Measurements from ENCODE around the gene ATP7B.
"Not testable (repeated sequence)": the region's sequence is repeated elsewhere in the genome, so short reads cannot be mapped to it uniquely, and the experiment has no call there.

The ATP7B gene

DNA sequence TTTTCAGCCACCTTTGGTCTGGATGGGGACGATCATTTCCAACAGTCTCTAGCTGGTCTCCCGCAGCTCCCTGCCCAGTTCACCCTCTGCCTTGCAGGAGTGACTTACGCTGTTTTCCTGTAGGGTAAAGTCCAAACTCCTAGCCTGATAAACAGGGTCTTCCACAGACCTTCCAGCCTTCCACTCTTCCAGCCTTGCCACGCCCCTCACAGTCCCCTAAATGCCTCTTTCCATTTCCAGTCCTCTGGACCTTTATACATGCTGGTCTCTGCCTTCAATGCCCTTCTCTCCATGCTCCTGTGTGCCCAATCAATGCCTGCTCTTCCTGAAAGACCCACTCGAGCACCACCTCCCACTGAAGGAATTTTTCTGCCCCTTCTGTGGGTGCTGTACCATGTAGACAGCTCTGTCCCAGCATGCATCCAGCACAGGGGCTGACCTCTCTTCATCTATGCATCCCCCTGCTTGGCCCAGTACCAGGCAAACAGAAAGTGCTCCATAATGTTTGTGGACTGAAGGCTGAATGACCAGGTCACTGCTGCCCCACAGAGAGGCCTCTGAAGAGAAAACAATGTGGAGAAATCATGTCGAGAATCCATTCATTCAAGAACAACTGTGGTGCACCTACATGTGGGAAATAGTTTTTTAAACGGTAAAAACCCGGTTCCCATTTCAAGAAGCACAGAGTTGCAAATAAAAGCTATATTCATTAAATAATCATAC is 4.6 kb downstream of the ATP7B start:
- no peak for DNase-seq (ENCODE audit: low read depth)

GRCh38 chr13:52005841-52006522 is 5.3 kb downstream of the ATP7B start:
- DNase-seq (ENCODE audit: low read depth), result no peak

- DNase-seq (ENCODE audit: low read depth), result no peak
Measured at GRCh38 chr13:52004511-52005170, 6.6 kb downstream of the ATP7B start.

DNA sequence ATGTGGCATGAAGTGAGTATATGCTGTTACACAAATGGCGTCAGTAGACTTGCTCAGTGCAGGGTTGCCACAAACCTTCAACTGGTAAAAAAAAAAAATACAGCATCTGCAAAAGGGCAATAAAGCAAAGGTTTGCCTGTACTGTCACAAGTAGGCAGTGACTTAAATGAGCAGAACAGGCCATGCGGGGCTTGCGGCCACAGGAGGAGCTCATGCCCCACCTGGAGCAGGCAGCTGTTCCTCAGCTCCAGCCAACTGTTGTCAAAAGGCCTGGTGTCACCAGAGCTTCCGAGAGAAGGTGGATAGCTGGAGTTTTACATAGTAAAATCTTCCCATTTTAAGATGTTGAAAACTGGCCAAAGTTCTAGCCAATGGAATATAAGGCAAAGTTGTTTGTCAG is 7.7 kb downstream of the ATP7B start:
- no peak for DNase-seq (ENCODE audit: low read depth)

DNA sequence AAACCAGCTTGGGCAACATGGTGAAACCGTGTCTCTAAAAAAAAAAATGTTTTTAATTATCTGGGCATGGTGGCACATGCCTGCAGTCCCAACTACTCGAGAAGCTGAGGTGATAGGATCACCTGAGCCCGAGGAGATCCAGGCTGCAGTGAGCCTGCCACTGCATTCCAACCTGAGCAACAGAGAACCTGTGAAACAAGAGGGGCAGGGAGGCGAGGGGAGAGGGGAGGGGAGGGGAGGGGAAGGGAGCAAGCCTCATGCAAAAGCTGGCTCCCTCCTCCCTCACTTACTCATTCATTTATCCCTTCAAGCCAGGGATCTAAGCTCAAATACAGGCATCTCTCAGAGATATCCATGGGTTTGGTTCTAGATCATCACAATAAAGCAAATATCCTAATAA is 8.9 kb downstream of the ATP7B start:
- no peak for DNase-seq (ENCODE audit: low read depth)

DNA sequence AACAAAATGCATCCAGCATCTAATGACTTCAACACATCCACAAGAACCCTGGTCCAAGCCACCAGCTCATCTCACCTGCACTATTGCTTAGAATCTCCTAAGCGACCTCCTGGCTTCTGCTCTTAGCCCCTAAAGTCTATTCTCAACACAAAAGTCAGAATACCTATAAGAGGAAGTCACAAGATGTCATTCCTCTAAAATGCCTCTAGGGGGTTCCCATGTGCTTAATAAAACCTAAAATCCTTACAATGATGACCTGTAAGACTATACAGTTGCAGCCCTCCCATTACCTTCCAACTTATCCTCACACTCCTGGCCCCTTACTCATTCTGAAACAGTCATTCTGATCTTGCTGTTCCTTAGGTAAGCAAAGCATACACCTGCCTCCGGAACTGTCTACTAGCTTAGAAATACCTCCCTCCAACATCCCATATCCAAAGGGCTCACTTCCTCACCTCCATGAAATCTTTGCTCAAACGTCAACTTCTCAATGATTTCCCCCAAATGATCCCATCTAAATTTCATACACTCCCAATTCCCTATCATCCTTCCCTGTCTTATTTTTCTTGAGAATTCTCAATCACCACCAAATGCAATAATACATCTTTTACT is 10.0 kb downstream of the ATP7B start:
- peak; percentile 33 for DNase-seq (ENCODE audit: low read depth)

GRCh38 chr13:51999921-52000320 is 11.3 kb downstream of the ATP7B start:
- no peak for DNase-seq (ENCODE audit: low read depth)

DNA sequence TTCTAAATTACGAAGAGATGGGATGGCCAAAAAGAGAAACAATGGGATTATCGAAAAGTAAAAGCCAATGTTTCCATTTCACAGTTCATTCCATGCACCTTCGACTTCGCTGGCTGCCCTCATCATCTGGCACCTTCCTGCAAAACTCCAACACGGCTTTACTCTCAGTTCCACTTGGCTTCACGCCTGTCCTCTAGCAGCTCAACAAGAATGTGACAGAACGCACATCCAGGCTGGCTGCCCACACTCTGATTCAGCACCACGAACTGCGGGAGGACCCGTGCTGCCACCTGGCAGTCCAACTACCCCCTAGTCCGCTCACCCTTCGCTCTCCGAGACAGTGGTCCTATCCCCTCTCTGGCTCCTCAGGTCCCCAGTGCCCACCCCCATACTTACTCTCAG is 11.7 kb downstream of the ATP7B start:
- DNase-seq (ENCODE audit: low read depth), result no peak

DNA sequence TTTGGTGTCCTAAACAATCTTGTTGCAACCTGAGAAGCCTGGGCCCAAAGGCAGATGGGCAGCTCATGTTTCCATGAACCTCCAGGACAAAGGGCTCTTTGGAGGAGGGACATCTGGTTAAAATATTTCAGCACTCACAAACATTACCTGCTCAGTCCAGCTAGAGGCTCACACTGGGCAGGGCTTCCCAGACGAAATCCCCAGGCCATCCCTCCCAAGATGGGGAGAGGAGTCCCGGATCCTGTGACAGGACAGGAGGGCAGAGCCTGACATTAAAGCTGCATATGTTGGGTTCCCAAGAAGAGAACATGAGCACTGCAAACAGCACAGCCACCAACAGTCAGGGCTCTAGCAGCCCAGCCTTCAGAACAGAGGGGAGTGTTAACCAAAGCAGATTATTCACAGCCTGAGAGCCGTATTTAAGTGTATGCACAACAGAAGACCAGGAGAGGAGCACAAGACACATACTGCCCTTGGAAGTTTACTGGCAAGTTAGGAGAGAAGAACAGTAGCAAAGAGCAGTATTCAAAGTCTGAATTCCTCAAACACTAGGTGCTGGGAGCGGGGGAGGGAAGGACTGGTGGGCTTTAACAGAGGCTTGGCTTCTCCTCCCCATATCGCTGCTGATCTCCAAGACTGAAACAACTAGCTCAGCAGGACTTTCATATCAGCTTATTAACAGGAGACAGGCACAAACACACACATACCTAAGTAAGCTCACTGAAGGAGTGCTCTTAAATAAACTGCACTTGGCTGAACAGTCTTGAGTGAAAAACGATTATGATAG is 12.3 kb downstream of the ATP7B start:
- no peak for DNase-seq (ENCODE audit: low read depth)

GRCh38 chr13:51997641-51998330 is 13.5 kb downstream of the ATP7B start:
- DNase-seq (ENCODE audit: low read depth), result no peak

- DNase-seq (ENCODE audit: low read depth), result no peak
Measured at GRCh38 chr13:51997186-51997585, 14.1 kb downstream of the ATP7B start.

DNA sequence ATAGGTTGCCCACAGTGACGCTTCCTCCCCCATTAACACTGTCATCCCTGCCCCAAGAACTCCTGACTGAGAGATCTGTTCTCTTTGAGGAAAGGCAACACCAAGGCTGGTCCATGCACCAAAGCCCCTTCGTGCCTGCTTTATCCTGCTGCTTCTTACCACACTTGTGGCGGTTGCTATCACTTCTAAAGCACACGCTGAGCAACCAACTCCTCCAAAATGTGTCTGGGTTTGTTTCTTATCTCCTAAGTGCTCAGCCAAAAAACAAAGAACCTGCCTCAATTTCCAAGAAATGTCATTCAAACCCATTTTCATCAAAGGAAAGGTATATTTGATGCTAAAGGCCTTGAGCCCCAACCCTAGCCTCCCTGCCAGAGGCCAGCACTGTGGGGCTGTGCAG is 14.6 kb downstream of the ATP7B start:
- DNase-seq (ENCODE audit: low read depth), result no peak

DNA sequence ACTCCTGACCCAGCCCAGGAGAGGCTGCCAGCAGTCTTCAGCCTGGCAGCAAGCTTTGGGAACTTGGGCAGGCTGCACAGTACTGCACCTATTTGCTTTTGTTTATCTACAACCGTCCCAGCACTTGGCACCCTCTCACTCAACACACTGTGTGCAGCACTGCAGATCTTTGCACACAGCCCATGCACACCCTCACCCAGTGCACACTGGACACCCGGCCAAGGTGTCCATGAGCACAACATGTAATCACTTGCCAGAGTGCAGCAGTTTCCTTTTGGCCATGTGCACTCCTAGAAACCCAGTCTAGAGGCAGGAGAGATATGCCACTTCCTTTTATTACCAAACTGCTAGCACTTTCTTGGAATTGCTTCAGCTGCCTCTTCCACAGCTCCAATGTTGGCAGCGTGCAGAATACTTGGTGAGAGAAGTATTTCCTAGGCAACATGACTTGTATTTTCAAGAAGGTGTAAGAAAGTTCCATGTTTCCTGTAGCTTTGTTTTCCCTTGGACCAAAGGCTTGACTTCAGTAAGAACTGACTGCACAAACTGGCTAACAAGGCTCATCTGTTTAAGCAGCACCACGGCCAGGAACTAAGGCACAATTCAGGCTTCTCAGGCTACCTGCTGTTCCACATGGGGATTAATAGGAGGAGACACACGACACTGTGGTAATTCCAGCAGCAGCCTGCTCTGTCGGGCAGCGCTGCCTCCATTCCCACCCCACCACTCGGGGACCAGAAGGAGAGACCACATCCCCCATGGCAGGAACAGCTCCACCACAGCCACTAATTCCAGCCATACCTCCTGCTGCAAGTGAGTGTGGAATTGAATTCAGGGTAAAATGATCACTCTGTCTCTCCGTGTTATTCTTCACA is 15.3 kb downstream of the ATP7B start:
- DNase-seq (ENCODE audit: low read depth), result peak; percentile 24

GRCh38 chr13:51993713-51994112 is 17.5 kb downstream of the ATP7B start:
- DNase-seq (ENCODE audit: low read depth), result no peak

DNA sequence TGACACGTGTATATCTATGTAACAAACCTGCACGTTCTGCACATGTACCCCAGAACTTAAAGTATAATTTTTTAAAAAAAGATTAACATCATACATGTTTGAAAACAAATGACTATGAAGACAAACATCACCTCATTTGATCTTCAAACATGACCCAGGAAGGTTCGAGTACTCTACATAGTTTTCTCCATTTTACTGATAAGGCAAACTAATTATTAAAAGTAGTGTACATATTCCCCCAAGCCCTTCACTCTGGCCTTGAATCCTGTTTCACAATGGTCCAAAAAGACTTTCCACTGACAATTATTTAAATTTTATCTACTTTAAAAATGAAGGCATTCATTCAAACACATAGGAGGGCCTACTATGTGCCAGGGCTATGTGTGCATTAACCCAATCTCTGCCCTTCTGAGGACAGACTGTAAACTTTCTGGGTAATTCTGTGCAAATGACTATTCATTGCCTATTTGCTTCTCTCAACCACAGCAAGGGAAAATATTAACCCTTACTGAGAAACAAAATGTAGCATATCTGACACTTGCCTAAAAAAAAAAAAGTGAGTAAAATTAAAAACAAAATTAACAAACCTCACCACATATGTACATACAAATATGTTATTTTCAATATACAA is 22.1 kb downstream of the ATP7B start:
- DNase-seq (ENCODE audit: low read depth), result no peak

GRCh38 chr13:51984904-51985303 is 26.3 kb downstream of the ATP7B start:
- DNase-seq (ENCODE audit: low read depth), result not testable (repeated sequence)

DNA sequence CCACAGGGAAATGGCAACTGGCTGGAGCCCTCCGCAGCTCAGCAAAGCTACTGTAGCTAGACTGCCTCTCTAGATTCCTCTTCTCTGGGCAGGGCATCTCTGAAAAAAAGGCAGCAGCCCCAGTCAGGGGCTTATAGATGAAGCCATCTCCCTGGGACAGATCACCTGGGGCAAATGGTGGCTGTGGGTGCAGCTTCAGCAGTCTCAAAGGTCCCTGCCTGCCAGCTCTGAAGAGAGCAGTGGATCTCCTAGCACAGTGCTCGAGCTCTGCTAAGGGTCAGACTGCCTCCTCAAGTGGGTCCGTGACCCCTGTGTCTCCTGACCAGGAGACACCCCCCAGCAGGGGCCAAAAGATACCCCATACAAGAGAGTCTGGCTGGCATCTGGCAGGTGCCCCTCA is 28.0 kb downstream of the ATP7B start:
- DNase-seq (ENCODE audit: low read depth), result not testable (repeated sequence)

DNA sequence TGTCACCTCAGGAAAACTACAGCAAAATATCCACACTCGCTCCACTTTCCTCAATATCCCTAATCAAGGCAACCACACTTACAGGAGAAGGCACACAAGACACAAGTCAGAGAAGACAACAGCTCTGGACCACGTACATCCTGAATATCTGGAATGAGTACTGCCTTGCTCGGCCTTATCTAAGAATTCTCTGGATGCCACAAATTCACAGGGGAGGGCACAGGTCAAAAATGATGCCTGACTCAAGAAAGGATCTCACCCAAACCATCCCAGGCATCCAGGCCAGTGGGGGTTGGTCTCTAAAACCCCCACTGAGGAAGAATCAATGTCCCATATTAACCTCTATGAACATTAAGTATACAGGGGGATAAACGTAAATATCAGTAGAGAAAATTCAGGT is 29.9 kb downstream of the ATP7B start:
- no peak for DNase-seq (ENCODE audit: low read depth)

GRCh38 chr13:51980908-51981307 is 30.3 kb downstream of the ATP7B start:
- no peak for DNase-seq (ENCODE audit: low read depth)
